Esophagus muscularis mucosa (tissue), 4 donors: ENCODE data around the gene NUPR1. TPM values are rescaled to one million over a fixed set of nuclear protein-coding genes. Genes with fewer than 3 reads are reported as not detected.

Experiments
- DNase-seq: peaks from one replicate; pipeline ENCODE4 v3.0.0-alpha.2; 2017; ENCODE audit errors: extremely low spot score
- H3K27ac ChIP-seq, 4 donors: fragments of 200-600 bp; sonication (generic); replicated peaks in 1 of 4; 1 replicate in 3 of 4; 2 replicates in 1 of 4; pipeline ENCODE4 v1.5.1; 2016 to 2019; ENCODE audit warnings: mild to moderate bottlenecking in 1 of 4
- H3K27me3 ChIP-seq, 4 donors: fragments of 200-600 bp; sonication (generic); one replicate each; pipeline versions ENCODE4 v1.5.1 to v1.6.0; 2016 to 2019
- H3K36me3 ChIP-seq, 4 donors: fragments of 200-600 bp; sonication (generic); one replicate each; pipeline ENCODE4 v1.5.1; 2016 to 2019
- H3K4me1 ChIP-seq, 4 donors: fragments of 200-600 bp; sonication (generic); one replicate each; pipeline ENCODE4 v1.5.1; 2016 to 2019
- H3K4me3 ChIP-seq, 4 donors: fragments of 200-600 bp; sonication (generic); 1 replicate in 2 of 4; 2 replicates in 2 of 4; pipeline ENCODE4 v1.5.1; 2016 to 2019; ENCODE audit warnings: mild to moderate bottlenecking in 4 of 4, moderate library complexity in 1 of 4
- H3K9me3 ChIP-seq, 4 donors: fragments of 200-600 bp; sonication (generic); 1 replicate in 3 of 4; 2 replicates in 1 of 4; pipeline ENCODE4 v1.5.1; 2016 to 2019
- EP300 ChIP-seq: sonication (generic); formaldehyde crosslinking; IDR thresholded peaks from one replicate; pipeline ENCODE4 v1.6.1; 2017; ENCODE audit warnings: antibody characterized with exemption
- POLR2A ChIP-seq: fragments of 450-650 bp; IDR thresholded peaks from one replicate; pipeline ENCODE4 v1.6.1; 2017; ENCODE audit warnings: antibody characterized with exemption, moderate library complexity, mild to moderate bottlenecking, low read depth
- POLR2AphosphoS5 ChIP-seq, 2 donors: sonication (generic); formaldehyde crosslinking; IDR thresholded peaks; one replicate each; pipeline ENCODE4 v1.6.1; 2017; ENCODE audit warnings: antibody characterized with exemption in 2 of 2
- WGBS: methylation state at CpG from one replicate; pipeline ENCODE4 v1.1.5; 2018; 5-methylcytosine and 5-hydroxymethylcytosine counted together
- intact Hi-C: fragments of 100-400 bp; cut with DNase I; formaldehyde crosslinking; loops from one replicate; pipeline ENCODE4 v1.15.1; 2023
- total RNA-seq, 4 donors: library from RNA; depleted of rRNA; stranded (reverse); fragments of >200 nt; gene quantifications; one replicate each; pipeline versions ENCODE4 v1.1.0 to v1.2.1, GENCODE V29; 2016
- TF ChIP-seq, protein P1 (sequence below), 3 experiments: fragments of 200-600 bp in 2 of 3; fragments of 450-650 bp in 1 of 3; sonication (generic) in 2 of 3; IDR thresholded peaks; one replicate each; pipeline ENCODE4 v1.5.1; 2017 to 2019; ENCODE audit warnings: antibody characterized with exemption in 3 of 3, mild to moderate bottlenecking in 2 of 3, moderate library complexity in 1 of 3

The NUPR1 gene
- total RNA-seq, 4 donors from 2014 or later, result 30.3 to 66.1 (median 51.3) TPM

DNA sequence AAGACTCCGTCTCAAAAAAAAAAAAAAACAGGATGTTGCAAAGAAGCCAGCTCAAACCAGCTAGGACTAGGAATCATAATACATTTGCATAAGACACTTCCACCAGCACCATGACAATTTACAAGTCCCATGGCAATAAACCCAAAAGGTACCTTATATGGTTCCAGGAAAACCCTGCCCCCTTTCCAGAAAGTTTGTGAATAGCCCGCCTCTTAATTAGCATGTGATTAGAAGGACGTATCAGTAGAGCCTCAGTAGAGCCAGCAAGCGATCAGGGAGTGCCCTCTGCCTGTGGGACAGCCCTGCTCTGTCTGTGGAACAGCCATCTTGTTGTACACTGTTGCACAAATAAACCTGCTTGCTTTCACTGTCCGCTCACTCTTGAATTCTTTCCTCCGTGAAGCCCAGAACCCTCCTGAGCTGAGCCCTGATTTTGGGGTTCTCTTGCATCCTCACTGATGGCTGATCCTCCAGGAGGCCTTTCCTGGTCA, 14.0 kb downstream of the NUPR1 start:
- H3K9me3 ChIP-seq, result no peaks in the 10 kb centered on the region
- no peaks in the 10 kb centered on the region for H3K27me3 ChIP-seq
- peaks cover 0 to 18% (median 15%) of the 10 kb centered on the region in 4 donors for H3K4me1 ChIP-seq
- no peak overlapping the region for H3K4me3 ChIP-seq
- no peak overlapping the region for H3K27ac ChIP-seq
- DNase-seq, result no peak
- TF ChIP-seq EP300 (no peak), POLR2AphosphoS5 (IDR thresholded peaks at IDR 0.05) (no peak), POLR2A (no peak)
- TF ChIP-seq, protein P1, sequence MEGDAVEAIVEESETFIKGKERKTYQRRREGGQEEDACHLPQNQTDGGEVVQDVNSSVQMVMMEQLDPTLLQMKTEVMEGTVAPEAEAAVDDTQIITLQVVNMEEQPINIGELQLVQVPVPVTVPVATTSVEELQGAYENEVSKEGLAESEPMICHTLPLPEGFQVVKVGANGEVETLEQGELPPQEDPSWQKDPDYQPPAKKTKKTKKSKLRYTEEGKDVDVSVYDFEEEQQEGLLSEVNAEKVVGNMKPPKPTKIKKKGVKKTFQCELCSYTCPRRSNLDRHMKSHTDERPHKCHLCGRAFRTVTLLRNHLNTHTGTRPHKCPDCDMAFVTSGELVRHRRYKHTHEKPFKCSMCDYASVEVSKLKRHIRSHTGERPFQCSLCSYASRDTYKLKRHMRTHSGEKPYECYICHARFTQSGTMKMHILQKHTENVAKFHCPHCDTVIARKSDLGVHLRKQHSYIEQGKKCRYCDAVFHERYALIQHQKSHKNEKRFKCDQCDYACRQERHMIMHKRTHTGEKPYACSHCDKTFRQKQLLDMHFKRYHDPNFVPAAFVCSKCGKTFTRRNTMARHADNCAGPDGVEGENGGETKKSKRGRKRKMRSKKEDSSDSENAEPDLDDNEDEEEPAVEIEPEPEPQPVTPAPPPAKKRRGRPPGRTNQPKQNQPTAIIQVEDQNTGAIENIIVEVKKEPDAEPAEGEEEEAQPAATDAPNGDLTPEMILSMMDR (IDR thresholded peaks at IDR 0.05), result no peak
- no peaks in the 10 kb centered on the region for H3K36me3 ChIP-seq
- intact Hi-C loops, result no loop called here
- WGBS, result 74% methylated on average over 6 of the region's 6 CpGs

DNA sequence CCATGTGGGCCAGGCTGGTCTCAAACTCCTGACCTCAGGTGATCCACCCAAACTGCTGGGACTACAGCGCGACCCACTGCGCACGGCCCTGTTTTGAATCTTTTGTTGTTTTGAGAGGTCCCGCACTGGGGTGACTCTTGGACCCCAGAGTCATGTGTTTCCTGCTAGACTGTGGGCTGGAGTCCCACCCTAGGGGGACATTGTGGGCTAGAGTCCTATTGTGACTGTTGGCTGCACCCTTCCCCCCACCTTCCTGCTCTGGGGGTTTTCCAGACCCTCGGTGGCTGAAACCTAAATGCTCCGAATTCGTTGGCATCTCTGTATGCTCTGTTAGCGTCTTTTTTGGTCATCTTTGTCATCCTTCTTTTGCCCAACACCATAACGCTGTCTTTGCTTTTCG, 16.0 kb downstream of the NUPR1 start:
- Histone ChIP-seq H3K27me3 (no peaks in the 10 kb centered on the region), H3K27ac (no peak overlapping the region), H3K4me1 (peaks cover 0 to 15% (median 15%) of the 10 kb centered on the region in 4 donors), H3K9me3 (no peaks in the 10 kb centered on the region), H3K36me3 (no peaks in the 10 kb centered on the region), H3K4me3 (no peak overlapping the region)
- intact Hi-C loops, result no loop called here
- no peak for DNase-seq
- no peak for TF ChIP-seq POLR2AphosphoS5 (IDR thresholded peaks at IDR 0.05)
- TF ChIP-seq POLR2A, result no peak
- TF ChIP-seq, protein P1 (IDR thresholded peaks at IDR 0.05), result no peak
- no peak for TF ChIP-seq EP300
- WGBS, result 90% methylated on average over 8 of the region's 11 CpGs

DNA sequence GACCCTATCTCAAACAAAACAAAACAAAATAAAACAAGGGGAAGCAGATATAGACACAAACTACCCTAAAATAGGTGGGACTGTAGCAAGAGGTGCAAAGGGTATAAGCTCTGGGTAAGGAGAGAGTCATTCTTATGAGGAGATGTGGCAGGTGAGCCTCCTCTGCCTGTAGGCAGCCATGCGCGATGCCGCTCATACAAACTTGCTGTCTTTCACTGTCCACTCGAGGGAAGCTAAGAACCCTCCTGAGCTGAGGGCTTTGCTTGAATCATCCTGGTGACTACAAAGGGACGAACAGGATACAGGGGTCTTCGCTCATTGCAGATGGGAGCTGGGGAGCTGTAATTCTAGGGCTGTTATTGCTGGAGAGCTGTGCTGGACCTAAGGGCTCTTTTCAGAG, 17.3 kb downstream of the NUPR1 start:
- Histone ChIP-seq H3K4me1 (peaks cover 0 to 15% (median 15%) of the 10 kb centered on the region in 4 donors), H3K9me3 (no peaks in the 10 kb centered on the region), H3K27me3 (no peaks in the 10 kb centered on the region), H3K27ac (no peak overlapping the region), H3K36me3 (no peaks in the 10 kb centered on the region), H3K4me3 (no peak overlapping the region)
- no peak for DNase-seq
- WGBS, result 89% methylated on average over 6 of the region's 6 CpGs
- no peak for TF ChIP-seq POLR2AphosphoS5 (IDR thresholded peaks at IDR 0.05)
- TF ChIP-seq, protein P1 (IDR thresholded peaks at IDR 0.05), result no peak
- TF ChIP-seq POLR2A, result no peak
- TF ChIP-seq EP300, result no peak
- intact Hi-C loops, result no loop called here

DNA sequence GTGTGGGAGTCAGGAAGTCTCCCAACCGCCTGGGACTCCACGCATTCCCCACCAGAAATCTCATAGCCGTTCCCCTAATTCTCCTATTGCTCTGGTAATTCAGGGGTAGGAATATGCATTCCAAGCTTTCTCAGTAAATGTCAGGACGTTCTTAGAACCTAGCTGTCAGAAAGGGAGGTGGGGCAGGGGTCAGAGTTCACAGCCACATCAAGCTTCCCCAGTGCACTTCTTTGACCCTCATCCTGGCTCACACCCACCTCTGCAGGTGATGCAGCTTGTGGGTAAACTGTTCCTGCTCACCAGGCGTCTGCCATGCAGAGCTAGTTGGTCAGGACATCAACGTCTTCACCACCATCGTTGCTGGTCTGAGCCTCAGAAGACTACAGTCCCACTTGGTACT, 18.1 kb downstream of the NUPR1 start:
- DNase-seq, result no peak
- H3K4me1 ChIP-seq, result peaks cover 0 to 15% (median 15%) of the 10 kb centered on the region in 4 donors
- TF ChIP-seq, protein P1 (IDR thresholded peaks at IDR 0.05), result no peak
- no peaks in the 10 kb centered on the region for H3K36me3 ChIP-seq
- no peak overlapping the region for H3K4me3 ChIP-seq
- intact Hi-C loops, result no loop called here
- WGBS, result 78% methylated on average over 7 of the region's 7 CpGs
- no peaks in the 10 kb centered on the region for H3K9me3 ChIP-seq
- no peak overlapping the region for H3K27ac ChIP-seq
- no peaks in the 10 kb centered on the region for H3K27me3 ChIP-seq

DNA sequence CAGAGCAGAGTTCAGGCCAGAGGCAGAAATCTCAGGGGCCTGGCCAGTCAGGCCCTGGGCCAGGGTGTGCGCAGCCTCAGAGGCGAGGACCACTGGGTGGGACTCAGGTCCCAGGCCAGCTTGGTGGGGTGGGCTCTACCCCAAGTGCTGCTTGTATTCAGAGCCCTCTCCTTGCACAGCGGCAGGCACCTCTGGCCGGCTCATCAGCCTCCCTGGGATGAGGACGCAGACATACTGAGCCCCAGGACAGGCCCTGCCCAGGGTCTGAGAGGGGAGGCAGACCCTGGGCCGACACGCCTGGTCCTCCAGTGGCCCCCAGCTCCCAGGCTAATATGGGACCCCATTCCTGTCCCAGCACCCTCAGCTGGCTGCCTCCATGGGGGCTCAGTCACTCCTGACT, 24.5 kb downstream of the NUPR1 start:
- no peaks in the 10 kb centered on the region for H3K27me3 ChIP-seq
- intact Hi-C loops, result no loop called here
- no peaks in the 10 kb centered on the region for H3K36me3 ChIP-seq
- no peaks in the 10 kb centered on the region for H3K4me1 ChIP-seq
- DNase-seq, result no peak
- H3K9me3 ChIP-seq, result no peaks in the 10 kb centered on the region
- H3K27ac ChIP-seq, result no peak overlapping the region
- TF ChIP-seq, protein P1 (IDR thresholded peaks at IDR 0.05), result no peak
- TF ChIP-seq POLR2AphosphoS5 (IDR thresholded peaks at IDR 0.05) (no peak), POLR2A (no peak), EP300 (no peak)
- 97% methylated on average over 5 of the region's 7 CpGs for WGBS
- H3K4me3 ChIP-seq, result no peak overlapping the region
